NB4 (cell line): Measurements from ENCODE around the gene PCYT2.

Source experiments
- POLR2A ChIP-seq: IDR thresholded peaks from 2 replicates; pipeline ENCODE4 v1.6.1; 2011; ENCODE audit warnings: mild to moderate bottlenecking; ENCODE audit not compliant: insufficient read length; ENCODE audit errors: extremely low read depth
- TF ChIP-seq, protein P1 (sequence below): IDR thresholded peaks from one replicate; pipeline ENCODE4 v1.5.1; 2012; ENCODE audit warnings: low read depth, low read length
- TF ChIP-seq, protein P2 (sequence below): IDR thresholded peaks from 2 replicates; pipeline ENCODE4 v1.6.1; 2011; ENCODE audit warnings: low read depth, low read length

DNA sequence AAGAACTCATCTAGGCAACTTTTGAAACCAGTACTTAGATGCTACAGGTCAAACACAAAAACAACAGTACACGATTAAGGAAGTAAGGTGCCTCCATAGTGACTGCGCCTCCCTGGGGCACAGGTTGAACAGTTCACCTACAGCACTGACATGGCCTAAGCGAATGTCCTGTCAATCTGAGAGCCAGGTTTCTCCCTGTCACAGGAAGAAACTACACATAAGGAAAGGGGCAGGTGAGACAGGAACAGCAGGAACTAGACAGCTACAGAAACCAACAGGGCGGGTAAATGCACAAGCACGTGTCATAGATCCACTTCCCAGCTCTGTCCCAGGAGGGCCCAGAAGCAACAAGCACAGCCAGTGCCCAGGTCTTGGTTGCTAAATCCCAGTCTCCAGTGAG, 32.1 kb downstream of the PCYT2 start:
- TF ChIP-seq, protein P1, sequence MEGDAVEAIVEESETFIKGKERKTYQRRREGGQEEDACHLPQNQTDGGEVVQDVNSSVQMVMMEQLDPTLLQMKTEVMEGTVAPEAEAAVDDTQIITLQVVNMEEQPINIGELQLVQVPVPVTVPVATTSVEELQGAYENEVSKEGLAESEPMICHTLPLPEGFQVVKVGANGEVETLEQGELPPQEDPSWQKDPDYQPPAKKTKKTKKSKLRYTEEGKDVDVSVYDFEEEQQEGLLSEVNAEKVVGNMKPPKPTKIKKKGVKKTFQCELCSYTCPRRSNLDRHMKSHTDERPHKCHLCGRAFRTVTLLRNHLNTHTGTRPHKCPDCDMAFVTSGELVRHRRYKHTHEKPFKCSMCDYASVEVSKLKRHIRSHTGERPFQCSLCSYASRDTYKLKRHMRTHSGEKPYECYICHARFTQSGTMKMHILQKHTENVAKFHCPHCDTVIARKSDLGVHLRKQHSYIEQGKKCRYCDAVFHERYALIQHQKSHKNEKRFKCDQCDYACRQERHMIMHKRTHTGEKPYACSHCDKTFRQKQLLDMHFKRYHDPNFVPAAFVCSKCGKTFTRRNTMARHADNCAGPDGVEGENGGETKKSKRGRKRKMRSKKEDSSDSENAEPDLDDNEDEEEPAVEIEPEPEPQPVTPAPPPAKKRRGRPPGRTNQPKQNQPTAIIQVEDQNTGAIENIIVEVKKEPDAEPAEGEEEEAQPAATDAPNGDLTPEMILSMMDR: no peak
- no peak for TF ChIP-seq POLR2A
- TF ChIP-seq, protein P2, sequence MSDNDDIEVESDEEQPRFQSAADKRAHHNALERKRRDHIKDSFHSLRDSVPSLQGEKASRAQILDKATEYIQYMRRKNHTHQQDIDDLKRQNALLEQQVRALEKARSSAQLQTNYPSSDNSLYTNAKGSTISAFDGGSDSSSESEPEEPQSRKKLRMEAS: no peak
